Daoy (cell line): ENCODE data around the gene APEH. TPM values are rescaled to one million over a fixed set of nuclear protein-coding genes. Genes with fewer than 3 reads are reported as not detected.

ENCODE experiments used
- DNase-seq: peaks from one replicate; pipeline ENCODE4 v3.0.0-alpha.2; 2015; ENCODE audit warnings: low read depth
- total RNA-seq: library from RNA; depleted of rRNA; stranded (reverse); fragments of >200 nt; shearing (Covaris generic); gene quantifications from 2 replicates; pipeline ENCODE4 v1.2.3, GENCODE V29; 2014

APEH gene
- total RNA-seq, 1 experiment from 2014 or later, result 59.1 TPM

DNA sequence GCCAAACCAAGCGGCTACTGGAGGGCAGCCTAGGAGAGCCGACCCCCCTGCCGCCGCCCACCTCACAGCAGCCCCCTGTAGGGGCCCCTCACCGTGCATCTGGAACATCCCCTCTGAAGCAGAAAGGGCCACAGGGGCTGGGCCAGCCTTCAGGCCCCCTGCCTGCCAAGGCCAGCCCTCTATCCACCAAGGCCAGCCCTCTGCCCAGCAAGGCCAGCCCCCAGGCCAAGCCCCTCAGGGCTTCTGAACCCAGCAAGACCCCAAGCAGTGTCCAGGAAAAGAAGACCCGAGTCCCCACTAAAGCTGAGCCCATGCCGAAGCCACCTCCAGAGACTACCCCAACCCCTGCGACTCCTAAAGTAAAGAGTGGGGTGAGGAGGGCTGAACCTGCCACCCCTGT is 23.5 kb upstream of the APEH start:
- no peak for DNase-seq

DNA sequence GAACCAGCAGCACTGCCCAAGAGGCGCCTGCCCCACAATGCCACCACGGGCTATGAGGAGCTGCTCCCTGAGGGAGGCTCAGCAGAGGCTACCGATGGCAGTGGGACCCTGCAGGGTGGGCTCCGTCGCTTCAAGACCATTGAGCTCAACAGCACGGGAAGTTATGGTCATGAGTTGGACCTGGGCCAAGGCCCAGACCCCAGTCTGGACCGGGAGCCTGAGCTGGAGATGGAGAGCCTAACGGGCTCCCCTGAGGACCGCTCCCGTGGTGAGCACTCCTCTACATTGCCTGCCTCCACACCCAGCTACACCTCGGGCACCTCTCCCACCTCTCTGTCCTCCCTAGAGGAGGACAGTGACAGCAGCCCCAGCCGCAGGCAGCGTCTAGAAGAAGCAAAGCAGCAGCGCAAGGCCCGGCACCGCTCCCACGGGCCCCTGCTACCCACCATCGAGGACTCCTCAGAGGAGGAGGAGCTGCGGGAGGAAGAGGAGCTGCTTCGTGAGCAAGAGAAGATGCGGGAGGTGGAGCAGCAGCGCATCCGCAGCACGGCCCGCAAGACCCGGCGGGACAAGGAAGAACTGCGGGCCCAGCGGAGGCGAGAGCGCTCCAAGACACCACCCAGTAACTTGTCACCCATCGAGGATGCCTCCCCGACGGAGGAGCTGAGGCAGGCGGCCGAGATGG is 21.8 kb upstream of the APEH start:
- no peak for DNase-seq

DNA sequence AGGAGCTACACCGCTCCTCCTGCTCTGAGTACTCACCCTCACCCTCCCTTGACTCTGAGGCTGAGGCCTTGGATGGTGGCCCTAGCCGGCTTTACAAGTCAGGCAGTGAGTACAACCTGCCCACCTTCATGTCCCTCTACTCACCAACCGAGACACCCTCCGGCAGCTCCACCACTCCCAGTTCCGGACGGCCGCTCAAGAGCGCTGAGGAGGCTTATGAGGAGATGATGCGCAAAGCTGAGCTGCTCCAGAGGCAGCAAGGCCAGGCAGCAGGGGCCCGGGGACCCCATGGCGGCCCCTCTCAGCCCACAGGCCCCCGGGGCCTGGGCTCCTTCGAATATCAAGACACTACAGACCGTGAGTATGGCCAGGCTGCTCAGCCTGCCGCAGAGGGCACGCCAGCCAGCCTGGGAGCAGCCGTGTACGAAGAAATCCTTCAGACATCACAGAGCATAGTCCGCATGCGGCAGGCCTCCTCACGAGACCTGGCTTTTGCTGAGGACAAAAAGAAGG is 21.2 kb upstream of the APEH start:
- DNase-seq, result no peak

DNA sequence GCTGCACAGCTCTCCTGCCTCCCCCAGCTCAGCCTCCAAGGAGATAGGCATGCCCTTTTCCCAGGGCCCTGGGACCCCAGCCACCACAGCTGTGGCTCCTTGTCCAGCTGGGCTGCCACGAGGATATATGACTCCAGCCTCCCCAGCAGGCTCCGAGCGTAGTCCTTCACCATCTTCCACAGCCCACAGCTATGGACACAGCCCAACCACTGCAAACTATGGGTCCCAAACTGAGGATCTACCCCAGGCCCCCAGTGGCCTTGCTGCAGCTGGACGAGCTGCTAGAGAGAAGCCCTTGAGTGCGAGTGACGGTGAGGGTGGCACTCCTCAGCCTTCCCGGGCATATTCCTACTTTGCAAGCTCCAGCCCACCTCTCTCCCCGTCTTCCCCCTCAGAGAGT is 20.5 kb upstream of the APEH start:
- no peak for DNase-seq

DNA sequence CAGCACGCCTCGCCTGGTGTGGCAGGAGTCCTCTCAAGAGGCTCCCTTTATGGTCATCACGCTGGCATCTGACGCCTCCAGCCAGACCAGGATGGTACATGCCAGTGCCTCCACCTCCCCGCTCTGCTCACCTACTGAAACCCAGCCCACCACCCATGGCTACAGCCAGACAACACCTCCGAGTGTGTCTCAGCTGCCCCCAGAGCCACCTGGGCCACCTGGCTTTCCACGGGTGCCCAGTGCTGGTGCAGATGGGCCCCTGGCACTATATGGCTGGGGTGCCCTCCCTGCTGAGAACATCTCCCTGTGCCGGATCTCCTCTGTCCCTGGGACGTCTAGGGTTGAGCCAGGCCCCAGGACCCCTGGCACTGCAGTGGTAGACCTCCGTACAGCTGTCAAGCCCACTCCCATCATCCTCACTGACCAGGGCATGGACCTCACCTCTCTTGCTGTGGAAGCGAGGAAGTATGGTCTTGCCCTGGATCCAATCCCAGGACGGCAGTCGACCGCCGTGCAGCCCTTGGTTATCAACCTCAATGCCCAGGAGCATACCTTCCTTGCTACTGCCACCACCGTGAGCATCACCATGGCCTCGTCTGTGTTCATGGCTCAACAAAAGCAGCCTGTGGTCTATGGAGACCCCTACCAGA is 19.9 kb upstream of the APEH start:
- no peak for DNase-seq

DNA sequence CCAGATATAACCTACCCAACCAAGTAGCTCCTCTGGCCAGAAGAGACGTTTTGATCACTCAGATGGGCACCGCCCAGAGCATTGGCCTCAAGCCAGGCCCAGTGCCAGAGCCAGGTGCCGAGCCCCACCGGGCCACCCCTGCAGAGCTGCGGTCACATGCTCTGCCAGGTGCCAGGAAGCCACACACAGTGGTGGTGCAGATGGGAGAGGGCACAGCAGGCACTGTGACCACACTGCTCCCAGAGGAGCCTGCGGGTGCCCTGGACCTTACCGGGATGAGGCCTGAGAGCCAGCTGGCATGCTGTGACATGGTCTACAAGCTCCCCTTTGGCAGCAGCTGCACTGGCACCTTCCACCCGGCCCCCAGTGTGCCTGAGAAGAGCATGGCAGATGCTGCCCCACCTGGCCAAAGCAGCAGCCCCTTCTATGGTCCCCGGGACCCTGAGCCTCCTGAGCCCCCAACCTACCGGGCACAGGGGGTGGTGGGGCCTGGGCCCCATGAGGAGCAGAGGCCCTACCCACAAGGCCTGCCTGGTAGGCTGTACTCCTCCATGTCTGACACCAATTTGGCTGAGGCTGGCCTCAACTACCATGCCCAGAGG is 19.1 kb upstream of the APEH start:
- no peak for DNase-seq

DNA sequence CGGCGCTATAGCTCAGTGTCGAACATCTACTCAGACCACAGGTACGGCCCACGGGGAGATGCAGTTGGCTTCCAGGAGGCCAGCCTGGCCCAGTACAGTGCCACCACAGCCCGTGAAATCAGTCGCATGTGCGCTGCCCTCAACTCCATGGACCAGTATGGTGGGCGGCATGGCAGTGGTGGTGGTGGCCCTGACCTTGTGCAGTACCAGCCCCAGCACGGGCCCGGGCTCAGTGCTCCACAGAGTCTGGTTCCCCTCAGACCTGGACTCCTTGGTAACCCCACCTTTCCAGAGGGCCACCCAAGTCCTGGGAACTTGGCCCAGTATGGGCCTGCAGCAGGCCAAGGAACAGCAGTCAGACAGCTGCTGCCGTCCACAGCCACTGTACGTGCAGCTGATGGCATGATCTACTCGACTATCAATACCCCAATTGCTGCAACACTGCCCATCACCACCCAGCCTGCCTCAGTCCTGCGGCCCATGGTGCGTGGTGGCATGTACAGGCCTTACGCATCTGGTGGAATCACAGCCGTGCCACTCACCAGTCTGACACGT is 18.3 kb upstream of the APEH start:
- DNase-seq, result no peak

DNA sequence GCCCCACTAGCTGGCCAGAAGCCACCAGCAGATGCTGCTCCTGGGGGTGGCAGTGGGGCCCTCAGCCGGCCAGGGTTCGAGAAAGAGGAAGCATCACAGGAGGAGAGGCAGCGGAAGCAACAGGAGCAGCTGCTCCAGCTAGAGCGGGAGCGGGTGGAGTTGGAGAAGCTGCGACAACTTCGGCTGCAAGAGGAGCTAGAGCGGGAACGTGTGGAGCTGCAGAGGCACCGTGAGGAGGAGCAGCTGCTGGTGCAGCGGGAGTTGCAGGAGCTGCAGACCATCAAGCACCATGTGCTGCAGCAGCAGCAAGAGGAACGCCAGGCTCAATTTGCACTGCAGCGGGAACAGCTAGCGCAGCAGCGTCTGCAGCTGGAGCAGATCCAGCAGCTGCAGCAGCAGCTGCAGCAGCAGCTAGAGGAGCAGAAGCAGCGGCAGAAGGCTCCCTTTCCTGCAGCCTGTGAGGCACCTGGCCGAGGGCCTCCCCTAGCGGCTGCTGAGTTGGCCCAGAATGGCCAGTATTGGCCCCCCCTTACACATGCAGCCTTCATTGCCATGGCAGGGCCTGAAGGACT is 17.5 kb upstream of the APEH start:
- DNase-seq, result peak; percentile 33

DNA sequence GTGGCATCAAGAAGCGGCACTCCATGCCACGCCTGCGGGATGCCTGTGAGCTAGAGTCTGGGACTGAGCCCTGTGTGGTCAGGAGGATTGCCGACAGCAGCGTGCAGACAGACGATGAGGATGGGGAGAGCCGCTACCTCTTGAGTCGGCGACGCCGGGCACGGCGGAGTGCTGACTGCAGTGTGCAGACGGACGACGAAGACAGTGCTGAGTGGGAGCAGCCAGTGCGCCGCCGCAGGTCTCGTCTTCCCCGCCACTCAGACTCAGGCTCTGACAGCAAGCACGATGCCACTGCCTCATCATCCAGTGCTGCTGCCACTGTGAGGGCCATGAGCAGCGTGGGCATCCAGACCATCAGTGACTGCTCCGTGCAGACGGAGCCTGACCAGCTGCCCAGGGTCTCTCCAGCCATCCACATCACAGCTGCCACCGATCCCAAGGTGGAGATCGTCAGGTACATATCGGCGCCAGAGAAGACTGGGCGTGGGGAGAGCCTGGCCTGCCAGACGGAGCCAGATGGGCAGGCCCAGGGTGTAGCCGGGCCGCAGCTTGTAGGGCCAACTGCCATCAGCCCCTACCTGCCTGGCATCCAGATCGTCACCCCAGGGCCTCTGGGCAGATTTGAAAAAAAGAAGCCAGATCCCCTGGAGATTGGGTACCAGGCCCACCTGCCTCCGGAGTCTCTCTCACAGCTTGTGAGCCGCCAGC is 16.8 kb upstream of the APEH start:
- DNase-seq, result no peak

DNA sequence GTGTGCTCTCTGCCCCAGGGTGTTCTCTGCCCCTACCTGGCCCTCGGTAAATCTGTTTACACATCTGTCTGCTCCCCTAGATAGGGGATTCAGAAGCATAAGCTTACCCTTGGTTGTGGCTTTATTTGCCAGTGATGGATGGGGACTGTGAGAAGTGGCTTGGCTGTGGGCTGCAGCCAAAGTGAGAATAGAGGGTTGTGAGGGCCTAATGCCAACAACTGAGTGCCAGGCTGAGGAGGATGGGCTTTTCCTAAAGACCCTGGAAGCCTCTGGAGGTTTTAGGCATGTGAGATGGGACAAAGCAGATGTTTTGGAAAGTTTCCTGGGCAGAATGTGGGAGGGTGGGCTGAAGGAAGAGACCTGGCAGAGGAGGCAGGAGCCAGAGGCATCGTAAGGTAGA is 15.4 kb upstream of the APEH start:
- no peak for DNase-seq

DNA sequence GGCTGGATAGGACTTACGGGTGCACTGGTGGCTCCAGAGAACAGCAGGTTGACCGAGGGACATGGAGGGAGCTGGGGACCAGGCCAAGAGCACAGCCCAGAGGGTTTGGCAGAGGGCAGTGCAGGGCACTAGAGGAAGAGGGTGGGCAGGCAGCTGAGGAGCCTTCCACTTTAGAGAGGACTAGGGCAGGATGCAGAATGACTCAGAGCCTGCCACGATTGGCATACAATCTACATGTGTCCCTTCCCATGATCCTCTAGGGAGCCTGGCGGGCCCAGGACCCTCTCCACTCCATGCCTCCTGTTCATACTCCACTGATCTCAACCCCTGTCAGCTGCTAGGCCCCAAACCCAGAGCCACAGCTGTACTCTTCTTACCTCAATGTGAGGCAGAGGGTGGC is 14.4 kb upstream of the APEH start:
- no peak for DNase-seq

DNA sequence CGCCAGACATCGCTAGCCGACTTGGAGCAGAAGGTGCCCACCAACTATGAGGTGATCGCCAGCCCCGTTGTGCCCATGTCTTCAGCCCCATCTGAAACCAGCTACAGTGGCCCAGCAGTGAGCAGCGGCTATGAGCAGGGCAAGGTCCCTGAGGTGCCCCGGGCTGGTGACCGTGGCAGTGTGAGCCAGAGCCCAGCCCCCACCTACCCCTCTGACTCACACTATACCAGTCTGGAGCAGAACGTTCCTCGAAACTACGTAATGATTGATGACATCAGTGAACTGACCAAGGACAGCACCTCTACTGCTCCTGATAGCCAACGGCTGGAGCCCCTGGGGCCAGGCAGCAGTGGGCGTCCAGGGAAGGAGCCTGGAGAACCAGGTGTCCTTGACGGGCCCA is 12.9 kb upstream of the APEH start:
- DNase-seq, result no peak

DNA sequence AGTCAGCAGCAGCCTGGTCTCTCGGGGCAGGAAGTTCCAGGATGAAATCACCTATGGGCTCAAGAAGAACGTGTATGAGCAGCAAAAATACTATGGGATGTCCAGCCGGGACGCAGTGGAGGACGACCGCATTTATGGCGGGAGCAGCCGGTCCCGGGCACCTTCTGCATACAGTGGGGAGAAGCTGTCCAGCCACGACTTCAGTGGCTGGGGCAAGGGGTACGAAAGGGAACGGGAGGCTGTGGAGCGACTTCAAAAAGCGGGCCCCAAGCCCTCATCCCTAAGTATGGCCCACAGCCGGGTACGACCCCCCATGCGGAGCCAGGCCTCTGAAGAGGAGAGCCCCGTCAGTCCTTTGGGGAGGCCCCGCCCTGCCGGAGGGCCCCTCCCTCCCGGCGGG is 12.1 kb upstream of the APEH start:
- no peak for DNase-seq

DNA sequence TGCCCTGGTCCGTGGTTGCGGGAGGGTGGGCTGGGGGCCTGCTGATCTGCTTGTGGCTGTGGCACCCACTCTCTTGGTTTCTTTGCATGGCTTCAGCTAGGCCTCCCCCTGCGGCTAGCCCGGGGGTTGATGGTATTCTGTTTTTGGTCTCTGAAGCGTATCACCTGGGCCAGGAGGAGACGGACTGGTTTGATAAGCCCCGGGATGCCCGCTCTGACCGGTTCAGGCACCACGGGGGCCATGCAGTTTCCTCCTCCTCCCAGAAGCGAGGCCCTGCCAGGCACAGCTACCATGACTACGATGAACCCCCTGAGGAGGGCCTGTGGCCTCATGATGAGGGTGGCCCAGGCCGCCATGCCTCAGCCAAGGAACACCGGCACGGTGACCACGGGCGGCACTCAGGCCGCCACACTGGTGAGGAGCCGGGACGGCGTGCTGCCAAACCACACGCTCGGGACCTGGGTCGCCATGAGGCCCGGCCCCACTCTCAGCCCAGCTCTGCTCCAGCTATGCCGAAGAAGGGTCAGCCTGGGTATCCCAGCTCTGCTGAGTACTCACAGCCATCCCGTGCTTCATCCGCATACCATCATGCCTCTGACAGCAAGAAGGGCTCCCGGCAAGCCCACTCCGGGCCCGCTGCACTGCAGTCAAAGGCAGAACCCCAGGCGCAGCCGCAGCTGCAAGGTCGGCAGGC is 11.3 kb upstream of the APEH start:
- DNase-seq, result no peak

DNA sequence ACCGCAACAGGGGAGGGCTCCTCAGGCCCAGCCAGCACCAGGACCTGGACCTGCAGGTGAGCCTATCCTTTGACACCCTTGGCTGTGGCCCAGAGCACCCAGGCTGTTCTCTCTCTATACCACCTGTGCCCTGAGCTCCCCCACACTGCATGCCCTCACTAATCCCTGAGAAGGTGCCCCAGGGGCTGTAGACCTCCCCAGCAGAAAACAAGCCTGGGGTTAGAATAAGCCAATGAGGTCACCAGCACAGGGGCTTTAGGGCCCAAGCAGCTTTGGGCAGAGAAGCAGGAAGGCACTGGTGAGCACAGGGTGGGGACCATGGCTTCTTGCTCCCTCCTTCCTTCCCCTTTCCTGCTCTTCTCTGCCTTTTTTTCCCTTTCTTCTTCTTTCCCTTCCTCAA is 10.3 kb upstream of the APEH start:
- no peak for DNase-seq

DNA sequence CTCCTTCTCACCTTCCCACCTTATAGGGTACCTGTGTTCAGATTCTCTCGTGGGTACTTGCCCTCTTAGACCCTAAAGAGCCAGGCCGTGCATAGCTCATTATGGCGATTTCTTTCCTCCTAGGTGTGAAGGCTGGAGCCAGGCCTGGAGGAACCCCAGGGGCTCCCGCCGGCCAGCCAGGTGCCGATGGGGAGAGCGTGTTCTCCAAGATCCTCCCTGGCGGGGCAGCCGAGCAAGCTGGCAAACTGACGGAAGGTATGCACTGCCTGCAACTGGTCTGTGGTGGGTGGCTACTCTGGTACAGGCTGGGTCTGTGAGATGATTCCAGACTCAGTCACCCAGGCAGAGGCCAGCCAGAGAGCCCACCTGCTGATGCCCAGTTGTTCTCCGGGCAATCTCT is 9.9 kb upstream of the APEH start:
- DNase-seq, result no peak

DNA sequence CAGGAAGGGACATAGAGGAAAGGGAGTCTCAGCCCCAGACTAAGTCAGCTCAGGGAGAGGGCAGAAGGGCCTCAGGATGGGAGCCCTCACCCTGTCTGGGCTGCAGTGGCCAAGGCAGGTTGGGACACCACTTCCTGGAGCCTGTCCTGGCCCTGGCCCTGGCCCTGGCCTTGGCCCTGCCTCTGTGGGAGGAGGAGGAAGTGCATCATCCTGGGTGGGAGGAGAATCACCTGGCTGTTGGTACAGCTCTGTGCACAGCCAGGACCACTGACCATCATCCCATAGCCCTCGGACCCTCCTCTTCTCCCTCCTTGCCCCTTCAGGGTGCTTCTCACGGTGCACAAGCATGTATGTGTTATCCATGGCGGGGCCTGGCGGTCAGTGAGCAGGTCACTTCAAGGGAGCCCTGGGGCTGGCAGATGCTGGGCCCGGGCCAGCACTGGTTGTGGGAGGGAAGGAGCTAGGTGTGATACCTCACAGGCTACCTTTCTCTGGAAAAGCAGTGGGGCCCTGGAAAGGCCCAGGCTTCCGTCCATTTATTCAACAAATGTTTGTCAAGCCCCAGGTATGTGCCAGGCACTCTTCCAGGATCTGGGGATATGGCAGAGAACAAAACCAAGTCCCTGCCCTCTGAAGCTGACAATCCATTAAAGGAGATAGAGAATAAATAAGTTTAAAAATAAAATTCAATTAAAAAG is 8.2 kb upstream of the APEH start:
- no peak for DNase-seq

DNA sequence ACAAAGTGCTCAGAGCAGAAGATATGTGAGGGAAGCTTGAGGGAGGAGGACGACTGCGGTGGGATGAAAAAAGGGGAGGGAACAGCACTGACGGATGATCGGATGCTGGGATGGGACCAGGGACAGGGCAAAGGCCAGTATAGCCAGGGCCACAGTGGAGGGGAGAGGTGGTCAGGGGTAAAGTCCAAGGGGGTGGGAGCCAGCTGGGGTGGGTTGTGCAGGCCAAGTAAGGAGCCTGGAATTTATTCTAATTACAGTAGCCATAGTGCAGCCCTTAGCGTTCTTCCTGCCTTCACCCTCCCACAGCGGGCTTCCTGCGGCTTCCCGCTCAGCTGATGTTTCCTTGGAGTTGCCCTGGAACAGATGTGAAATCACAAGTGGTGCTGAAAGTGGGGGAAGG is 7.6 kb upstream of the APEH start:
- DNase-seq, result peak; percentile 13

DNA sequence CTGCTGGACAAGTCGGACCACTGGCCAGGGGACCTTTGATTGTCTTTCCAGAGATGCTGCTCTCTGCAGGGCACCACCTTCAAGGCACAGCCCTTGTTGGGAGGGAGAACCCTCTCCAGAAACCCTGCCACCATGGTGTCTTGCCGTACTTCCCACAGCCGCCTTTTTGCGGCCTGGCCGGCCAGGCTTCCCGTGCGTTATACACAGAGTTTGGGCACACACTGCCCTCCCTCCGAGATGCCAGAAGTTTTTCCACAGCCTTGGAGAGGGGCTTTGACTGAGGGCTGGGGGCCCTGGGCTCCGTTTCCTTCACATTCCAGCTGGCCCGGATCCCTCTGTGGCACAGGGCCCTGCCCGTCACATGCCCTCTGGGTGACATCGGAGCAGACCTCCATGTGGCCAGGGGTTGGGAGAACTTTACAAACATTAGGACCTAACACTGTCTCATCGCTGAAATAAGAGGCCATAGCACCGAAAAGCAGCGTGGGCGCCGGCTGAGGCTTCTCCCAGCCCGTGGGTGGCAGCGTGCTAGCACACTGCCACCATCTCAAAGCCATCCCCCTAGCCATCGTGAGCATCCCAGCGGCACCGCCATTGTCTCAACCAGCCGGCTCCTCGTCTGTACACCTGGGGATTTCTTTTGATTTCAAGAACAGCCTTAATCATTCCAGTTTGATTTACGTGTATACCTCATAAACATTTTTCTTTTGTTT is 6.3 kb upstream of the APEH start:
- DNase-seq, result no peak

DNA sequence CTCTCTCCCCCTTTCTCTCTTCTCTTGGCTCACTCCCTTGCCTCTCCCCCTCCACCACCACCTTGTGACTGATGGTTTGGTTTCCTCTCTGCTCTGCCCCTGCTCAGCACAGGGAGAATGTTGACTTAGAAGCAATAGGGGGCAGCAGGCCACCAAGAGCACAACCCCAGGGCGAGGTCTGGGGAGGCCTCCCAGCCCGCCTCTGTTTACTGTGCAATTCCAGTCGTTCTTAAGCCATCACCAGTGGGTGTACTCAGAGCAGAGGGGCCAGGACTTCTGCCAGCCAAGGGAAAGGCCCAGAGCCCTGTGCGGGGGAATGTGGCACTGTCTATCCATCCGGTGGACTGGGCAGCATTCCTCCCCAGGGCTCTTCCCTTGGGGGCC is 5.7 kb upstream of the APEH start:
- DNase-seq, result no peak
